ENCODE results near the gene LDAH. TPM values are rescaled to one million over a fixed set of nuclear protein-coding genes. Genes with fewer than 3 reads are reported as not detected.

Gene LDAH
- polyA plus RNA-seq, 2 donors: 4.4 to 5.1 TPM

- Histone ChIP-seq H3K27ac (ENCODE audit: low read depth in 2 of 2, low read length in 1 of 2) (no peak overlapping the region), H3K36me3 (ENCODE audit: control insufficient read depth in 2 of 2, insufficient read depth in 2 of 2, low read length in 1 of 2) (no peaks in the 10 kb centered on the region), H3K9me3 (ENCODE audit: control insufficient read depth in 2 of 2, insufficient read depth in 1 of 2, low read depth in 1 of 2, low read length in 1 of 2) (no peaks in the 10 kb centered on the region), H3K4me1 (ENCODE audit: control insufficient read depth in 2 of 2, insufficient read depth in 2 of 2, low read length in 1 of 2) (peaks cover 0 to 5% of the 10 kb centered on the region in 2 donors), H3K27me3 (ENCODE audit: control insufficient read depth in 1 of 2, insufficient read depth in 2 of 2, low read length in 2 of 2) (no peaks in the 10 kb centered on the region), H3K4me3 (ENCODE audit: low read depth in 1 of 2, low read length in 2 of 2) (no peak overlapping the region)
- 76 to 82% methylated on average over 4 of the region's 4 CpGs for WGBS, 2 donors
Measured at GRCh38 chr2:20657522-20658235, 165.2 kb downstream of the LDAH start.

- Histone ChIP-seq H3K27ac (ENCODE audit: low read depth in 2 of 2, low read length in 1 of 2) (no peak overlapping the region), H3K9me3 (ENCODE audit: control insufficient read depth in 2 of 2, insufficient read depth in 1 of 2, low read depth in 1 of 2, low read length in 1 of 2) (no peaks in the 10 kb centered on the region), H3K4me1 (ENCODE audit: control insufficient read depth in 2 of 2, insufficient read depth in 2 of 2, low read length in 1 of 2) (peaks cover 0 to 5% of the 10 kb centered on the region in 2 donors), H3K27me3 (ENCODE audit: control insufficient read depth in 1 of 2, insufficient read depth in 2 of 2, low read length in 2 of 2) (no peaks in the 10 kb centered on the region), H3K36me3 (ENCODE audit: control insufficient read depth in 2 of 2, insufficient read depth in 2 of 2, low read length in 1 of 2) (no peaks in the 10 kb centered on the region), H3K4me3 (ENCODE audit: low read depth in 1 of 2, low read length in 2 of 2) (no peak overlapping the region)
- 82 to 89% methylated on average over 7 of the region's 7 CpGs for WGBS, 2 donors
Measured at GRCh38 chr2:20656561-20656960, 166.3 kb downstream of the LDAH start.

- Histone ChIP-seq H3K27ac (ENCODE audit: low read depth in 2 of 2, low read length in 1 of 2) (no peak overlapping the region), H3K36me3 (ENCODE audit: control insufficient read depth in 2 of 2, insufficient read depth in 2 of 2, low read length in 1 of 2) (no peaks in the 10 kb centered on the region), H3K4me1 (ENCODE audit: control insufficient read depth in 2 of 2, insufficient read depth in 2 of 2, low read length in 1 of 2) (peaks cover 7 to 14% of the 10 kb centered on the region in 2 donors), H3K4me3 (ENCODE audit: low read depth in 1 of 2, low read length in 2 of 2) (no peak overlapping the region), H3K9me3 (ENCODE audit: control insufficient read depth in 2 of 2, insufficient read depth in 1 of 2, low read depth in 1 of 2, low read length in 1 of 2) (no peaks in the 10 kb centered on the region), H3K27me3 (ENCODE audit: control insufficient read depth in 1 of 2, insufficient read depth in 2 of 2, low read length in 2 of 2) (no peaks in the 10 kb centered on the region)
- WGBS, 2 donors: 92 to 93% methylated on average over 2 of the region's 2 CpGs
Measured at GRCh38 chr2:20654535-20654813, 168.4 kb downstream of the LDAH start.

- no peaks in the 10 kb centered on the region for H3K27me3 ChIP-seq (ENCODE audit: control insufficient read depth in 1 of 2, insufficient read depth in 2 of 2, low read length in 2 of 2)
- H3K4me1 ChIP-seq (ENCODE audit: control insufficient read depth in 2 of 2, insufficient read depth in 2 of 2, low read length in 1 of 2): peaks cover 10 to 15% of the 10 kb centered on the region in 2 donors
- no peak overlapping the region for H3K4me3 ChIP-seq (ENCODE audit: low read depth in 1 of 2, low read length in 2 of 2)
- H3K36me3 ChIP-seq (ENCODE audit: control insufficient read depth in 2 of 2, insufficient read depth in 2 of 2, low read length in 1 of 2): no peaks in the 10 kb centered on the region
- 88 to 89% methylated on average over 7 of the region's 7 CpGs for WGBS, 2 donors
- no peaks in the 10 kb centered on the region for H3K9me3 ChIP-seq (ENCODE audit: control insufficient read depth in 2 of 2, insufficient read depth in 1 of 2, low read depth in 1 of 2, low read length in 1 of 2)
- no peak overlapping the region for H3K27ac ChIP-seq (ENCODE audit: low read depth in 2 of 2, low read length in 1 of 2)
Measured at GRCh38 chr2:20653695-20654534, 169.0 kb downstream of the LDAH start.

GRCh38 chr2:20652673-20653575, 170.0 kb downstream of the LDAH start:
- 95 to 97% methylated on average over 11 of the region's 11 CpGs for WGBS, 2 donors
- H3K36me3 ChIP-seq (ENCODE audit: control insufficient read depth in 2 of 2, insufficient read depth in 2 of 2, low read length in 1 of 2): no peaks in the 10 kb centered on the region
- no peaks in the 10 kb centered on the region for H3K9me3 ChIP-seq (ENCODE audit: control insufficient read depth in 2 of 2, insufficient read depth in 1 of 2, low read depth in 1 of 2, low read length in 1 of 2)
- no peaks in the 10 kb centered on the region for H3K27me3 ChIP-seq (ENCODE audit: control insufficient read depth in 1 of 2, insufficient read depth in 2 of 2, low read length in 2 of 2)
- H3K27ac ChIP-seq (ENCODE audit: low read depth in 2 of 2, low read length in 1 of 2): no peak overlapping the region
- H3K4me3 ChIP-seq (ENCODE audit: low read depth in 1 of 2, low read length in 2 of 2): no peak overlapping the region
- H3K4me1 ChIP-seq (ENCODE audit: control insufficient read depth in 2 of 2, insufficient read depth in 2 of 2, low read length in 1 of 2): peaks cover 16 to 20% of the 10 kb centered on the region in 2 donors

GRCh38 chr2:20652141-20652540, 170.8 kb downstream of the LDAH start:
- H3K4me1 ChIP-seq (ENCODE audit: control insufficient read depth in 2 of 2, insufficient read depth in 2 of 2, low read length in 1 of 2): peaks cover 18 to 20% of the 10 kb centered on the region in 2 donors
- H3K27ac ChIP-seq (ENCODE audit: low read depth in 2 of 2, low read length in 1 of 2): no peak overlapping the region
- 88 to 92% methylated on average over 7 of the region's 7 CpGs for WGBS, 2 donors

GRCh38 chr2:20651731-20652099, 171.2 kb downstream of the LDAH start:
- H3K4me3 ChIP-seq (ENCODE audit: low read depth in 1 of 2, low read length in 2 of 2): peak overlapping the region in 1 of 2 donors; percentile 33
- peak overlapping the region; percentile 90 to 92 for H3K27ac ChIP-seq (ENCODE audit: low read depth in 2 of 2, low read length in 1 of 2)
- peaks cover 18 to 20% of the 10 kb centered on the region in 2 donors for H3K4me1 ChIP-seq (ENCODE audit: control insufficient read depth in 2 of 2, insufficient read depth in 2 of 2, low read length in 1 of 2)
- H3K9me3 ChIP-seq (ENCODE audit: control insufficient read depth in 2 of 2, insufficient read depth in 1 of 2, low read depth in 1 of 2, low read length in 1 of 2): no peaks in the 10 kb centered on the region
- no peaks in the 10 kb centered on the region for H3K36me3 ChIP-seq (ENCODE audit: control insufficient read depth in 2 of 2, insufficient read depth in 2 of 2, low read length in 1 of 2)
- WGBS, 2 donors: 74 to 76% methylated on average over 7 of the region's 7 CpGs
- no peaks in the 10 kb centered on the region for H3K27me3 ChIP-seq (ENCODE audit: control insufficient read depth in 1 of 2, insufficient read depth in 2 of 2, low read length in 2 of 2)

More at GRCh38 chr2:20652141-20652540, 170.8 kb downstream of the LDAH start:
- Histone ChIP-seq H3K9me3 (ENCODE audit: control insufficient read depth in 2 of 2, insufficient read depth in 1 of 2, low read depth in 1 of 2, low read length in 1 of 2) (no peaks in the 10 kb centered on the region), H3K27me3 (ENCODE audit: control insufficient read depth in 1 of 2, insufficient read depth in 2 of 2, low read length in 2 of 2) (no peaks in the 10 kb centered on the region), H3K36me3 (ENCODE audit: control insufficient read depth in 2 of 2, insufficient read depth in 2 of 2, low read length in 1 of 2) (no peaks in the 10 kb centered on the region), H3K4me3 (ENCODE audit: low read depth in 1 of 2, low read length in 2 of 2) (no peak overlapping the region)

GRCh38 chr2:20650877-20651730, 171.8 kb downstream of the LDAH start, which contains the start of gene HS1BP3:
Gene HS1BP3, minus strand, starts transcription at chr2:20651098. Its CDS starts 35 bp downstream, at chr2:20651063.
- H3K4me3 ChIP-seq (ENCODE audit: low read depth in 1 of 2, low read length in 2 of 2): peak within 1 kb of the TSS; percentile 83 to 90
- 1% methylated on average over 66 to 72 of the region's 72 CpGs for WGBS, 2 donors
- peaks cover 0 to 3% of the 10 kb centered on the region in 2 donors for H3K36me3 ChIP-seq (ENCODE audit: control insufficient read depth in 2 of 2, insufficient read depth in 2 of 2, low read length in 1 of 2)
- H3K4me1 ChIP-seq (ENCODE audit: control insufficient read depth in 2 of 2, insufficient read depth in 2 of 2, low read length in 1 of 2): peaks cover 18 to 24% of the 10 kb centered on the region in 2 donors
- H3K27ac ChIP-seq (ENCODE audit: low read depth in 2 of 2, low read length in 1 of 2): peak within 1 kb of the TSS; percentile 92 to 94
- H3K9me3 ChIP-seq (ENCODE audit: control insufficient read depth in 2 of 2, insufficient read depth in 1 of 2, low read depth in 1 of 2, low read length in 1 of 2): no peaks in the 10 kb centered on the region
- no peaks in the 10 kb centered on the region for H3K27me3 ChIP-seq (ENCODE audit: control insufficient read depth in 1 of 2, insufficient read depth in 2 of 2, low read length in 2 of 2)

All from esophagus (tissue), 2 donors.